ENCODE measurements around the gene MYL2. TPM values are rescaled to one million over a fixed set of nuclear protein-coding genes. Genes with fewer than 3 reads are reported as not detected.
A peak's percentile ranks its signal among the peaks of the same experiment; 100 is the strongest.

Gene MYL2
- total RNA-seq, 1 experiment from 2014 or later, result not detected

DNA sequence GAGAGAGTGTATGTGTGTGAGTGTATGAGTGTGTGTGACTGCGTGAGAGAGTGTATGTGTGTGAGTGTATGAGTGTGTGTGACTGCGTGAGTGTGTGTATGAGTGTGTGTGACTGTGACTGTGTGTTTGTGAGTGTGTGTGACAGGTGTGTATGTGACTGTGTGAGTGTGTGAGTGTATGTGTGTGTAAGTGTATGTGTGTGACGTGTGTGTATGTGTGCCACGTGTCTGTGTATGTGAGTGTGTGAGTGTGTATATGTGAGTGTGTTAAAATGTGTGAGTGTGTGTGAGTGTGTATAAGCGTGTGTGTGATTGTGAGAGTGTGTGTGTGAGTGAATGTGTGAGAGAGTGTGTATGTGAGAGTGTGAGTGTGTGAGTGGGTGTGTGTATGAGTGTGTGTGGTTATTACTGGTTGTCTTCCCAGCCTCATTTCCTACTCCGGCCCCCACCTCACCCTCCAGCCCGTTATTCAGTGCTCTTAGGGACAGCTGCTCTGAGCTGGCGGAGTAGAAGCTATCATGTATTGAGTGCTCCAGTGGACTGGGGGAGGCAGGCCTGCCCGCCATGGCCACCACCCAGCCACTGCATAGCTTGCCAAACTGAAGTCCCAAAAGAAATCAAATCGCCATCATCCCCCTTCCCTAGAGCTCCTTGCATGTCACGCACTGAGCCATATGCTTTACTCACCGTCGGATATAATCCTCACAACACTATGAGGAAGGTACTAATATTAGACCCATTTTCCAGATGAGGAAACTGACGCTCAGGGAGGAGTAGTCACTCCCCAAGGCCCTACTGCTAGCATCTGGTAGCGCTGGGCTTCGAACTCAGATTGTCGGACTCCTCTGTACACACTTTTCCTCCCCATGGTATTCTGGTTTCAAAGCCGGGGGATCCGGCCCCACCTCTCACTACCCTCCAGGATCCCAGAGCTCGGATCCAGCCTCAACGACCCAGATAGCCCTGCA, 10.3 kb upstream of the MYL2 start:
- no peak for DNase-seq (ENCODE audit: low read depth)

DNA sequence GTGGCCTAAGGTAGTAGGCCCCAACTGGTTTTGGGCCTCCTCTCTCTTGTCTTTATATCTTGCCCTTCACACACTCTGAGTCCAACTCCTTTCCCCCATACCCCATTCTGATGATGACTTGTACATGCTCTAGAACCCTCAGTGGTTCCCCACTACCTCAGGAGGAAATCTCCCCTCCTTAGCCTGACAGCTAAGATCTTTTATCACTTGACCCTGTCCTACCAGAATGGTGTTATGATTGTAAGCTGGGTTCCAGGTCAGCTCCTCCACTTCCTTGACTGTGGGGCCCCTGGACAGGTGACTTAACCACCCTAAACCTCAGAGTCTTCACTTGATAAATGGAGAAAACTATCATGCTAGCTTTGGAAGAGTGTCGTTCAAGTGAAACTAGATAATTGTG, 9.4 kb upstream of the MYL2 start:
- no peak for DNase-seq (ENCODE audit: low read depth)

DNA sequence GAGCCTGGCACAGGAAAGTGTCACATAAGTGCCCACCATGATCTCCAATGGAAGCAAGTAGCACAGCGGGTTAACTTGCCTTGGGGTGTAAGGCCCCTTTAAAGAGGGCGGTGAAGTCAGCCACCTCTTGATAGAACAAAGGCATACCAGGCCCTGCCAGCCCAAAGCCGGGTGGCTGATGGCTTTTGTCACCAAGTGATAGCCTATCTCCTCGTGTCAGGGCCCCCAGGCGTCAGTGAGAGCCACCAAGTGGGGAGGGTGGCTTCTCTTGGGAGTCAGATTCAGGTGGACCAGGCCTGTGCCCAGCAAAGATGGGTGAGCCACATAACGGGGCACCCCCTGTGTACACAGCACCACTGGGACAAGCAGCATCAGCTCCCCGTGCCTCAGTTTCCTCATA, 8.3 kb upstream of the MYL2 start:
- no peak for DNase-seq (ENCODE audit: low read depth)

DNA sequence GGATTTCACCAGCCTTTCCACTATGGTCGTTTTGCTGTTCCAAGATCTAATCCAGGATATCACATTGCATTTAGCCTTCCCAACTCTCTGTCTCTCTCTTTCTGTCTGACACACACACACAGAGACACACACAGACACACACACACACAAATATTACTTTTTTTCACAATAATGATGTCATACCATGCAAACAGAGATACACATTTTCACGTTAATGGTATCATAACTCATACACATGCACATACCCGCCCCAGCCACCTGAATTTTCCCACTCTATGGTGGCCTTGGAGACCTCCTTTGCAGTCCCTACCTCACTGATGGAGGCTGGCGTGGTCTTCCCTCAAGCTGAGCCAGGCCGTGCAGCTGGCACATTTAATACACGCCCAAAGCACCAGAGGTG, 7.2 kb upstream of the MYL2 start:
- no peak for DNase-seq (ENCODE audit: low read depth)

DNA sequence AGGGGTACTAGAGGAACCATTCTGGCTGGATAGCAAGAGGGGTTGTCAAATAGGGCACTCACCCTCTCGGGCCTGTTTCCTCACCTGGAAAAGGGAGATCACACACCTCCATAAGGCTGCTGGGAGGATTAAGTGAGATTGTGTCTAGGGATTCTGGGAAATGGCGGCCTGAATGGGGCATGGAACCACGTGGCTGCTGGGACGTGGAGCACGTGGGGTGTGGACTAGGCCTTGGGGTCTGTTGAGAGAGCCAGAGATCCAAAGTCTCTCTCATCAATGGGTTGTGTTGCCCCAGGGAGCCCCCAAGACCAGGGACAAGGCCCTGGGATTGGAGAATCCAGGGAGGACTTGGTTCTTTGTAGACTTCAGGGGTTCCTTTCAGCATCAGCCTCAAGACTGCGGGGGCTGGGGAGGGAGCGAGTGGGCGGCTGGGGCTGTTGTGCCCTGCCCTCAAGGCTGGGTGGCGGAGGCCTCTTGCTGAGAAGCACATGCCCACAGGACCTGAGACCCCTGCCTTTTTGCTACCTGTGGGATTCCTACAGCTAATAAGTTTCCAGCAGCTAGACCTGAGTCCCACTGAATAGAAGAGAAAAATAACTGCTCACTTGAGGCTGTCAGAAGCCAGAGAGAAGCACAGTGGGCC, 3.4 kb upstream of the MYL2 start:
- no peak for DNase-seq (ENCODE audit: low read depth)

DNA sequence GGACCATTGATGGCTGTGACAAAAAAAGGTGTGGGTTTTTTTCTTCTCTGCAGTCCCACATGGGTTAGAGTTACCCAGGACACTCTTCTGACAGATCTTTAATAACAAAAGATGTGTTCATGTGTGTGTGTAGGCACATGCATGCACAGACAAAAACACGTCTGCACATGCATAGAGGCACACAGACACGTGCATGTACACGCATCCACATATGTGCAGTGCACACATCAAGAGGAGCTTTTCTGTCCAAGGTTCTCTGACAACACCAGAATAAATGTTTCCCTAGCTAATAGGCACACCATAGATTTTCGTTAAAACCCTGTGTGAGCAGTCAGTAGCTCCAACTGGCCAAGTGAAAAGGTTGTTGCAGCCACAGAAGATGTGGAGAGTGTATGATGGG, 2.8 kb upstream of the MYL2 start:
- DNase-seq (ENCODE audit: low read depth), result no peak

DNA sequence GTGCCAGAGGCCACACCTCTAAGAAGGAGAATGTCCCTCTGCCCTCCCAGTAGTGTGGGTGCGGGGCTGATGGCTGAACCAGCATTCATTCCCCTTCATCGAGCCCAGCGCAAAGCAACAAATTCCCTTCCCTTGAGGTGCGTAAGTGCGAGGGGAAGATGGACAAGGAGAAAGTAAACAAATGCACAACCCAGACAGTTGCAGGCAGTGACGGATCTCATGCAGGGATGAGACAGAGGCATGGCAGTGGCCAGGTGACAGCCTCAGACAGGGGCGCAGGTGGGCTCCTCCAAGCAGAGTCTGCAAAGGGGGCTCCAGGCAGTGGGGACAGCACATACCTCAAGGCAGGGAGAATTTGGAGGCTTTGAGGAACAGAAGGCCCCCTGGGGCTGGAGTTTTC, 2.3 kb upstream of the MYL2 start:
- no peak for DNase-seq (ENCODE audit: low read depth)

DNA sequence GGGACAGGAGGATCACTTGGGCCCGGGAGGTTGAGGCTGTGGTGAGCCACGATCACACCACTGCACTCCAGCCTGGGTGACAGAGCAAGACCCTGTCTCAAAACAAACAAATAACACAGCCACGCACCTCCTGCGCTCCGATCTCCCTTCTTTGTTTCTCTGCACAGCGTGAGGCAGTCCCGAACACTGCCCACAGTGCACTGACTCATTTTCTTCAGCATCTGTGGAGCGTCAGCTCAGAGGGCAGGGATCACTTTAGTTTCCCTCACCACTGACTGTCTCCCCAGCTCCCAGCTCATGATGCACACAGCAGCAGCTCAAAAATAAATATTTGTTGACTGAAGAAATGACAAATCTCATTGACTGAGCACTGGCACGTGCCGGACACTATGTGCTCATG, 883 bp upstream of the MYL2 start:
- DNase-seq (ENCODE audit: low read depth), result peak; percentile 76

DNA sequence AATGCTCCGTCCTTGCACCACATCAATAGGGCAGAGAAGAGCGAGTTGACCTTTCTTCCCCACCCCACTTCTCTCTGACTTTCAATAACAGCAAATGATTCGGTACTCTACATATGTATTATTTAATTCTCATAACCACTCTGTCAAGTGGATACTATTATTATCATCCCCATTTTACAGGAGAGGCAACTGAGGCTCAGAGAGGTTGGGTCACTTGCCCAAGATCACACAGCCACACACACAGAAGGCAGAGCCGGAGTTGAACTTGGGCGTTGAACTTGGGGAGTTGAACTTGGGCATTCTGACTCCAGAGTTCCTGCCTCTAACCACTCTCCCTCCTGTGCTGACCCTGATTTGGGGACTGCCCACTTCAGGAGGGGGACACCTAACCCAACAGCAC, 659 bp downstream of the MYL2 start:
- no peak for DNase-seq (ENCODE audit: low read depth)

DNA sequence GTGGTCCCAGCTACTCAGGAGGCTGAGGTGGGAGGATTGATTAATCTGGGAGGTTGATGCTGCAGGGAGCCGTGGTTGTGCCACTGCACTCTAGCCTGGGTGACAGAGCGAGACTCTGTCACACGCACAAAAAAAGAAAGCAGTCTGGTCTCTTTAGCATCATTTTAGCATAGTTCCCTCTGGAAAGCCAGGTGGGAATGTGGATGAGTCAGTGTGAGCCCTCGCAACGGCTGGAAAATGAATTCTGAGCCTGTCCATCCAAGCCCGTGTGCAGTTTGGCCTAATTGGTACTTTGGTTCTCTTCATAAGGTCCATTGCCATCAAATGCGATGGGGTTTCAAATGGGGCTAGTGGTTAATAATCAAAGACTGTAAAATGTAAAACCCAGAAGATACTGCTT, 2.4 kb downstream of the MYL2 start:
- DNase-seq (ENCODE audit: low read depth), result peak; percentile 60

DNA sequence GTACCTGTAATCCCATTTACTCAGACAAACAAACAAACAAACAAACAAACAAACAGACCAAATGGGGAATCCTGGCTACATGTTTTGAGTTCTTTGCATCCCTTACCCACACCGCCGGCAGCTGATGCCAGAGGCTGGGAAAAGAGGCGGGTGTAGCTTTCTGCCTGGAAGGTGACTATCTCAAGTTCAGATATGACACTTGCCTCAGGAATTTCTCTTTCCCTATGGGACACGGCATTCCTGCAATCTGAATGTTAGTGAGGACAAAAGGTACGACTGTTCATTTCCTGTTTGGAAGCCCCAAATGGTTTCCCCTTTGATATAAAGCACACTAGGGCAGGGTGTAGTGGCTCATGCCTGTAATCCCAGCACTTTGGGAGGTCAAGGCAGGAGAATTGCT, 2.9 kb downstream of the MYL2 start:
- DNase-seq (ENCODE audit: low read depth), result peak; percentile 89

DNA sequence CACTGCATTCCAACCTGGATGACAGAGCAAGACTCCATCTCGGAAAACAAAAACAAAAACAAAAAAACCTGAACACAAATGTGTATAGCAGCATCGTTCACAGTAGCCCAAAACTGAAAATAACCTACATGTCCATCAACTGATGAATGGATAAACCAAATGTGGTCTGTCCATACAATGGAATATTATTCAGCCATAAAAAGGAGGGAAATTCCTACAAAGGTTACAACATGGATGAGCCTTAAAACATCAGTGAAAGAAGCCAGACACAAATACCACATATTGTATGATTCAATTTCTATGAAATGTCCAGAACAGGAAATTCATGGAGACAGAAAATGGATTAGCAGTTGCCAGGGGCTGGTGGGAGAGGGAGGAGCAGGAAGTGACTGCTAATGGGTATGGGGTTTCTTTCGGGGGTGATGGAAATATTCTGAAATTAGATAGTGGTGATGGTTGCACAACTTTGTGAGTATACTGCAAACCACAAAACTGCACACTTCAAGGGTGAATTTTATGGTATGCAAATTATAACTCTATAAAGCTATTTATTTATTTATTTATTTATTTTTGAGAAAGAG, 4.0 kb downstream of the MYL2 start:
- DNase-seq (ENCODE audit: low read depth), result peak; percentile 49

DNA sequence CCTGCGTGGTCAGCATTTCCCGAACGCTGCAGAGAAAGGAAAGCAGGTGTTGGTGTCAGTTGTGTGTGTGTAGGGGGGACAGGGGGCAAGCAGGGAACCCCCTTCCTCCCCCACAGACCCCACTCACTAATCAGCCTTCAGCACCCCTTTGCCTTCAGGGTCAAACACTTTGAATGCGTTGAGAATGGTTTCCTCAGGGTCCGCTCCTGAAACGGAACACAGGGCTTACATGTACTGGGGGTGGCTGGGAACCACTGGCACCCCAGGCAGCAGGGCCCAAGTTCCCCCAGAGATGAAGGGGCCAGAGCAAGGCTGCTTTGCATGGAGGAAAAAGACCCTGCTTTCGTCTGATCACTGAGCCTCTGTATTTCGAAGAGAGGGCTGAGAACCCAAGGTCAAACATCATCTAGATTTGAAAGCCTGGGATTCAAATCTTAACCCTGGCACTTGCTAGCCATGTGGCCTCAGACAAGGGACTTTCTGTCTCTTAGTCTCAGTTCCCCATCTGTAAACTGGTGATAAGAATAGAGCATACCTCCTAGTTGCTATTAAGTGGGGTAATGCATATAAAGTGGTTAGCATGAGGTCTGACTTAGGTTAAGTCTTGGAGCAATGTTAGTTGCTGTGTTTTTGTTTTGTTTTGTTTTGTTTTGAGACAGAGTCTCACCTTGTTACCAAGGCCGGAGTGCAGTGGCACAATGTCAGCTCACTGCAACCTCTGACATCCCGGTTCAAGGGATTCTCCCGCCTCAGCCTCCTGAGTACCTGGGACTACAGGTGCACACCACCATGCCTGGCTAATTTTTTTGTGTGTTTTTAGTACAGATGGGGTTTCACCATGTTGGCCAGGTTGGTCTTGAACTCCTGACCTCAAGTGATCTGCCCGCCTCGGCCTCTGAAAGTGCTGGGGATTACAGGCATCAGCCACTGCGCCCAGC, 7.0 kb downstream of the MYL2 start:
- DNase-seq (ENCODE audit: low read depth), result no peak

DNA sequence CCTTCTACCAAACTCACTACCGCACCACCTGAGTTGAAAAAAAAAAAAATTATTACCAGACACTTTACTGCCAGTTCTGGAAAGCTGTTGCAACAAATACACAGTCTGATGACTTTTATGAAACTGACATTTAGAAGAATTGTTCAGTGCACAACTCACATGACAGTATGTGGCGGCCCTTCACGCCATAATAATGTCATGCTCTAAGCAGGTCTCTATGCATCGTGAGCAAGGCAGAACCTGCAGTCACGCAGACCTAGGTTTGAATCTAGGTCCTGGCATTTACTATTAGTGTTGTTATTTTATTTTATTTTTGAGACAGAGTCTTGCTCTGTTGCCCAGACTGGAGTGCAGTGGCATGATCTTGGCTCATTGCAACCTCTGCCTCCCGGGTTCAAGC, 8.1 kb downstream of the MYL2 start:
- no peak for DNase-seq (ENCODE audit: low read depth)

DNA sequence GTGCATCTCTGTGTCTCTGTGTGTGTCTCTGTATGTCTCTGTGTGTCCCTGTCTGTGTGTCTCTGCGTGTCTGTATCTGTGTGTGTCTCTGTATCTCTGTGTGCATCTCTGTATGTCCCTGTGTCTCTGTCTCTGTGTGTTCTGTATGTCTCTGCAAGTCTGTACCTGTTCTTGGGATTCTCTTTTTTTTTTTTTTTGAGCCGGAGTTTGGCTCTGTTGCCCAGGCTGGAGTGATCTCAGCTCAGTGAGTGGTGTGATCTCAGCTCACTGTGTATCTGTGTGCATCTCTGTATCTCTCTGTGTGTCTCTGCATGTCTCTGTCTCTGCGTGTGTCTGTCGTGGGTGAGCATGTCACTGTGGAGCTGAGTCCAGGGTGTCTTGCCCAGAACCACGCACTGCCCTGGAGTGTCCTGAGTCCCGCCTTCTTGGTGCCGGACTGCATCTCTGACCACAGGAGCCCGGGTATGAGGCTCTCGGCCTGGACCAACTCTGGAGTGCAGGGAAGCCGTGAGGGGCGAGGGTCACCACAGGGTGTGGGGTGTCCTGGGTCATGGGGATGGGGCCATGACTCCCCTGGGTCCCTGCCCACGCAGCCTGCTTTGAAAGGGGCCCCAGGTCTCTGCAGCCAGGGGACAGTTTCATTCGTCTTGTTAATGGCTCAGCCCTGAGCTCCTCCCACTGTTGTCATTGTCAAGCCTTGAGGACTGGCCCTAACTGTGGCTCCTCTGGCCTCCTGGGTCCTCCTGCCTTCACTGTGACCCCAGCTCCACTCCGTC, 11.8 kb downstream of the MYL2 start:
- no peak for DNase-seq (ENCODE audit: low read depth)

DNA sequence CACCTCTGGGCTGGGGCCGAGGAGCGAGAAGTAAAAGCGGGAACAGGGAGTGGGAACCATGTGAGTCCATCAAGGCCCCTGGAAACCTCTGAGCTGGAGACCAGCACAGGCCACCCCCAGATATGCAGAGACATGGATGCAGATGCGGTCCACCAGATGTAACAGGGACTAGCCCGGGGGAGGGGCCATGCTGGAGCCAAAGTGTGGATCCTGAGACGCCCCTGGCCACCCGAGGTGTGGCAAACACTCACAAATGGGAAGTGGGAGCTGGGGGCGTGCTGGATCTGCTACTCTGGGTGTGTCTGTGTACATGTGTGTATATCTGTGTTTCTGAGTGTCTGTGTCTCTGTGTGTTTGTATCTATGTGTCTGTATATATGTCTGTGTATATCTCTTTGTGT, 12.8 kb downstream of the MYL2 start:
- no peak for DNase-seq (ENCODE audit: low read depth)

DNA sequence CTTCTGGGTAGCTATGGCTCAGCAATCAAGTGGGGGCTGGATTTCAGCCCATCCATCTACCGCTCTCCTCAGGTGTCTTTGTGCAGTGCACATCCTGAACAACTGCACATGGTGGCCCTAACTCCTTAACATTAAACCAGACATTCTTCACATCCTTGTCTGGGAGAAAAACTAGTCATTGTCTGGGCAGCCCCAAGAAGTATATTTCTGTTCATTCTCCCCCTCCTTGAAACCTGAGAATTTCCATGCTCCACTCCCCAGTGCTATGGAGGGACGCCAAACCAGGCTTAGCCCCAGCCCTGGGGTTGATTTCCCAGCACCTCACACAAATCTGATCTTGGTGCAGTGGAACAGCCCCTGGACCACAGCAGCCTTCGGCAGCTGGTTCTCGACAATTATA, 13.4 kb downstream of the MYL2 start:
- DNase-seq (ENCODE audit: low read depth), result peak; percentile 28

DNA sequence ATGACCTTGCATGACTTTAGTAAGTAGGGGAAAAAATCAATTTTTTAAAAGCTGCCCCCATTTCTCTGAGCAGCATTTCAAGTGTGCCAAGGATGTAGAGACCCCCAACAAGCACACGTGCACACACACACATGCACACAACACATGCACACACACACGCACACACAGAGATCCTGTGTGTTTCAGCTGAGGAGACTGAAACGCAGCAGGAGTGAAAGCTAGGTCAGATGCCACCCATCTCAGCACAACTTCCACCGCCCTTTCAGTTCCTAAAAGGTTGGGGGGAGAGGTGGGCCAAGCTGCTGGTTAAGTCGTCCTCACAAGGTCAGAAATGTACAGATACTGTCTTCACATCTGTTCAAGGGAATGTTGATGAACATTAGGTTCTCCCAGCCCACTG, 13.9 kb downstream of the MYL2 start:
- DNase-seq (ENCODE audit: low read depth), result no peak

DNA sequence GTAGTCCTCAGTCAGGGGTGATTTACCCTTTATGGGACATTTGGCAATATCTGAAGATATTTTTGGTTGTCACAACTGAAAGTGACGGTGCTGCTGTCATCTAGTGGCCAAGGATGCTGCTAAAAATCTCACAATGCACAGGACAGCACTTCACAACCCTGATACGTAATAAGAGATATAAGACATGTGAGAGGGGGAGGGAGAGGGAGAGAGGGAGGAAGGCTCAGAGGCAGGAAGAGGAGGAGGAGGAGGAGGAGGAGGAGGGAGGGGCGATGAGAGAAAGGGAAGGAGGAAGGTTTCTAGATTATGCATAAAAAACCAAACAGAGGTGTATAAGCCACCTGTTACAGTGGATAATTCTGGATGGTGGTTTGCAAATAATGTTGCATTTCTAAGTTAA, 14.3 kb downstream of the MYL2 start:
- no peak for DNase-seq (ENCODE audit: low read depth)

DNA sequence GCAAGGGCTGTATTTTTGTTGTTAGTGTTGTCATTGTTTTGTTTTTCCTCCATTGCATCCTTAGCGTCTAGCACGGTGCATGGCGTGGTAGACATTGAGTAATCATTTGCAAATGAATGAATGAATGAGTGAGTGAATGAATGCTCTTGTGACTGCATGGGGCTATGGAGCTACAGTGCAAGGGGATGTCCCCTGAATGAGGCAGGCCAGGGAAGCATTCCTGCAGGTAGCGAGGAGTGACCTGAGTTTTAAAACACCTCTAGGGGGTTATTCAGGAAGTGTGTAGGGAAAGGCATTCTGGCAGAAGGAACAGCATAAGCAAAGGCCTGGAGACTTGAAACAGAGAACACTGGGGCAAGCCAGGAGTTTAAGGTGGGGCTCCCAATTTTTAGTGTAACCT, 16.9 kb downstream of the MYL2 start:
- no peak for DNase-seq (ENCODE audit: low read depth)

DNA sequence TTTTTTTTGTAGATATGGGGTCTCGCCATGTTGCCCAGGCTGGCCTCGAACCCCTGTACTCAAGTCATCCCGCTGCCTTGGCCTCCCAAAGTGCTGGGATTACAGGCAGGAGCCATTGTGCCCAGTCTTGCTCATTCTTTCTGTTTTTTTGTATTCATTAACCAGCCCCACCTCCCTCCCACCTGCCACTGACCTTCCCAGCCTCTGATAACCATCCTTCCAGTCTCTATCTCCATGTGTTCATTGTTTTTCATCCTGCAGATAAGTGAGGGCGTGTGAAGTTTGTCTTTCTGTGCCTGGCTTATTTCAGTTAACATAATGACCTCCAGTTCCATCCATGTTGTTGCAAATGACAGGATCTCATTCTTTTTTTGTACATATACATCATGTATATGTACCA, 19.0 kb downstream of the MYL2 start:
- no peak for DNase-seq (ENCODE audit: low read depth)

All from Daoy (cell line).